ENCODE data around the gene IDI1.

GRCh38 chr10:1025683-1026082 lies 23.2 kb downstream of the IDI1 start, which contains the start of gene IDI2:
- TF ChIP-seq CTCF (conservative IDR thresholded peaks at IDR 0.05; ENCODE audit: low read length) (no peak), EZH2phosphoT487 (IDR thresholded peaks at IDR 0.05; ENCODE audit: borderline replicate concordance) (no peak)

Measured in Loucy (cell line).